Spleen (tissue), 11 donors: ENCODE measurements around the gene ISG20L2. TPM values are rescaled to one million over a fixed set of nuclear protein-coding genes. Genes with fewer than 3 reads are reported as not detected.
A peak's percentile ranks its signal among the peaks of the same experiment; 100 is the strongest.
"Not testable (repeated sequence)": the region's sequence is repeated elsewhere in the genome, so short reads cannot be mapped to it uniquely, and the experiment has no call there.

Source experiments
- DNase-seq: peaks from one replicate; pipeline ENCODE4 v3.0.0-alpha.2; 2020
- H3K27ac ChIP-seq, 8 donors: fragments of 200-600 bp; sonication (generic) in 7 of 8; 1 replicate in 4 of 8; 2 replicates in 4 of 8; pipeline versions ENCODE4 v1.5.0 to v1.8.0; 2016 to 2021; ENCODE audit warnings: inconsistent platforms in 4 of 8, mild to moderate bottlenecking in 4 of 8, moderate library complexity in 1 of 8
- H3K27me3 ChIP-seq, 7 donors: fragments of 200-600 bp; sonication (generic) in 6 of 7; replicated peaks in 1 of 7; 1 replicate in 4 of 7; 2 replicates in 3 of 7; pipeline versions ENCODE4 v1.5.0 to v1.8.0; 2016 to 2021; ENCODE audit warnings: inconsistent platforms in 3 of 7, mild to moderate bottlenecking in 1 of 7
- H3K36me3 ChIP-seq, 6 donors: fragments of 200-600 bp; sonication (generic) in 5 of 6; 1 replicate in 4 of 6; 2 replicates in 2 of 6; pipeline versions ENCODE4 v1.5.0 to v1.8.0; 2016 to 2021; ENCODE audit warnings: inconsistent platforms in 2 of 6
- H3K4me1 ChIP-seq, 6 donors: fragments of 200-600 bp; sonication (generic) in 5 of 6; 1 replicate in 3 of 6; 2 replicates in 3 of 6; pipeline versions ENCODE4 v1.5.0 to v1.8.0; 2016 to 2021; ENCODE audit warnings: inconsistent platforms in 3 of 6
- H3K4me3 ChIP-seq, 8 donors: fragments of 200-600 bp; sonication (generic) in 7 of 8; 1 replicate in 4 of 8; 2 replicates in 4 of 8; pipeline versions ENCODE4 v1.5.0 to v1.8.0; 2016 to 2021; ENCODE audit warnings: inconsistent platforms in 4 of 8, mild to moderate bottlenecking in 4 of 8, moderate library complexity in 2 of 8
- H3K9me3 ChIP-seq, 8 donors: fragments of 200-600 bp; sonication (generic) in 7 of 8; 1 replicate in 4 of 8; 2 replicates in 4 of 8; pipeline versions ENCODE4 v1.5.0 to v1.8.0; 2016 to 2021; ENCODE audit warnings: inconsistent platforms in 4 of 8
- POLR2A ChIP-seq, 3 donors: fragments of 450-650 bp; IDR thresholded peaks; one replicate each; pipeline ENCODE4 v1.5.1; 2017; ENCODE audit warnings: antibody characterized with exemption in 3 of 3, mild to moderate bottlenecking in 1 of 3
- POLR2AphosphoS5 ChIP-seq, 3 donors: sonication (generic); formaldehyde crosslinking; IDR thresholded peaks; one replicate each; pipeline ENCODE4 v1.5.1; 2017; ENCODE audit warnings: antibody characterized with exemption in 3 of 3
- WGBS, 5 donors: extraction: QIAGEN DNeasy Blood & Tissue Kit in 3 of 5; methylation state at CpG; one replicate each; pipeline versions ENCODE4 v1.1.5 to v1.1.7; 2013 to 2018; 5-methylcytosine and 5-hydroxymethylcytosine counted together
- intact Hi-C: fragments of 100-400 bp; cut with DNase I; formaldehyde crosslinking; loops from one replicate; pipeline ENCODE4 v1.15.0; 2023; ENCODE audit warnings: low total_unique reads
- polyA plus RNA-seq, 3 donors: library from polyadenylated mRNA; stranded (reverse); fragments of 200-250 nt; gene quantifications; one replicate each; pipeline ENCODE4 v1.2.1, GENCODE V29; 2013
- total RNA-seq, 7 donors: library from RNA; depleted of rRNA in 3 of 7; stranded (reverse); fragments of >200 nt in 3 of 7; fragmentation: NEBNext Ultra II Directional in 4 of 7; extraction: Animal tissue kit (Norgen Biotek cat#: 25700) in 4 of 7; gene quantifications; one replicate each; pipeline versions ENCODE4 v1.1.0 to v1.2.1, GENCODE V29; 2016 to 2021
- TF ChIP-seq, protein P1 (sequence below), 11 experiments: fragments of 200-600 bp in 7 of 11; fragments of 450-650 bp in 4 of 11; sonication (generic) in 4 of 11; IDR thresholded peaks in 8 of 11; conservative IDR thresholded peaks in 3 of 11; 1 replicate in 7 of 11; 2 replicates in 4 of 11; pipeline versions ENCODE4 v1.4.0 to v1.8.0; 2016 to 2021; ENCODE audit warnings: antibody characterized with exemption in 11 of 11, inconsistent platforms in 4 of 11, mild to moderate bottlenecking in 1 of 11
- donor health status: healthy with polysubstance abuse.
- donor health status: DM: no; HTN: no; CAD: no; lungs with moderate emphysema.
- donor health status: DM: no; HTN: no; CAD: no.
- donor health status: Bipolar disorder and iron deficiency.
- donor health status: healthy.
- donor health status: DM: no; HTN: no; CAD: no.
- donor health status: DM: yes; HTN: yes; CAD: no.

Gene ISG20L2
- total and polyA plus RNA-seq, 10 donors: 6.6 to 46.7 (median 27.8) TPM

DNA sequence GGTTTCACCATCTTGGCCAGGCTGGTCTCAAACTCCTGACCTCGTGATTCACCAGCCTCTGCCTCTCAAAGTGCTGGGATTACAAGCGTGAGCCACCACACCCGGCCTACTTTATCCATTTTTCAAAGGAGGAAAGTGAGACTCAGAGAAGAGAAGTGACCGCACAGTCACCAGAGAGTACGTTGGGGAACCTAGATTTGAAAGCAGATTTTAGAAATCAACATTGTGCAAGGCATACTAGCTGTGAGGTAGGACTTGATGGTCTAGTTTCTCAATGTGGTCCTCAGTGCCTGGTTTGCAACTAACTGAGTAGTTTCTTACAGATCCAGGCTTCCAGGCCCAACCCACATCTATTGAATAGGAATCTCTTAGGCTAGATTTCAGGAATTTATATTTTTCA lies 37.1 kb upstream of the ISG20L2 start:
- intact Hi-C loops: no loop called here
- Histone ChIP-seq H3K27me3 (no peaks in the 10 kb centered on the region), H3K9me3 (no peaks in the 10 kb centered on the region), H3K27ac (peak overlapping the region in 4 of 8 donors; percentile 90 to 97 (median 96)), H3K36me3 (peaks cover 0 to 8% (median 3%) of the 10 kb centered on the region in 6 donors), H3K4me3 (peak overlapping the region in 3 of 8 donors; percentile 55 to 96 (median 82)), H3K4me1 (peaks cover 26 to 43% (median 40%) of the 10 kb centered on the region in 6 donors)
- no peak for DNase-seq
- TF ChIP-seq POLR2AphosphoS5 (IDR thresholded peaks at IDR 0.05): no peak
- TF ChIP-seq, protein P1, sequence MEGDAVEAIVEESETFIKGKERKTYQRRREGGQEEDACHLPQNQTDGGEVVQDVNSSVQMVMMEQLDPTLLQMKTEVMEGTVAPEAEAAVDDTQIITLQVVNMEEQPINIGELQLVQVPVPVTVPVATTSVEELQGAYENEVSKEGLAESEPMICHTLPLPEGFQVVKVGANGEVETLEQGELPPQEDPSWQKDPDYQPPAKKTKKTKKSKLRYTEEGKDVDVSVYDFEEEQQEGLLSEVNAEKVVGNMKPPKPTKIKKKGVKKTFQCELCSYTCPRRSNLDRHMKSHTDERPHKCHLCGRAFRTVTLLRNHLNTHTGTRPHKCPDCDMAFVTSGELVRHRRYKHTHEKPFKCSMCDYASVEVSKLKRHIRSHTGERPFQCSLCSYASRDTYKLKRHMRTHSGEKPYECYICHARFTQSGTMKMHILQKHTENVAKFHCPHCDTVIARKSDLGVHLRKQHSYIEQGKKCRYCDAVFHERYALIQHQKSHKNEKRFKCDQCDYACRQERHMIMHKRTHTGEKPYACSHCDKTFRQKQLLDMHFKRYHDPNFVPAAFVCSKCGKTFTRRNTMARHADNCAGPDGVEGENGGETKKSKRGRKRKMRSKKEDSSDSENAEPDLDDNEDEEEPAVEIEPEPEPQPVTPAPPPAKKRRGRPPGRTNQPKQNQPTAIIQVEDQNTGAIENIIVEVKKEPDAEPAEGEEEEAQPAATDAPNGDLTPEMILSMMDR (IDR thresholded peaks at IDR 0.05 in 8 of 11, conservative IDR thresholded peaks at IDR 0.05 in 3 of 11): no peak
- TF ChIP-seq POLR2A (IDR thresholded peaks at IDR 0.05): no peak
- WGBS, 5 donors: 60 to 94% (median 81%) methylated on average over 5 of the region's 5 CpGs

DNA sequence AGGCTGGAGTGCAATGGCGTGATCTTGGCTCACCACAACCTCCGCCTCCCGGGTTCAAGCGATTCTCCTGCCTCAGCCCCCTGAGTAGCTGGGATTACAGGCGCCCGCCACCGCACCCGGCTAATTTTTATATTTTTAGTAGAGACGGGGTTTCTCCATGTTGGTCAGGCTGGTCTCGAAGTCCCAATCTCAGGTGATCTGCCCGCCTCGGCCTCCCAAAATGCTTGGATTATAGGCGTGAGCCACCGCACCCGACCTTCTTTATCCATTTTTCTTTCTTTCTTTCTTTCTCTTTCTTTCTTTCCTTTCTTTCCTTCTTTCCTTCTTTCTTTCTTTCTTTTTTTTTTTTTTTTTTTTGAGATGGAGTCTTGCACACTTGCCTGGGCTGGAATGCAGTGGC lies 36.6 kb upstream of the ISG20L2 start:
- intact Hi-C loops, DNase-seq: not testable (repeated sequence)
- WGBS, 5 donors: 94 to 97% (median 95%) methylated on average over 15 of the region's 15 CpGs

DNA sequence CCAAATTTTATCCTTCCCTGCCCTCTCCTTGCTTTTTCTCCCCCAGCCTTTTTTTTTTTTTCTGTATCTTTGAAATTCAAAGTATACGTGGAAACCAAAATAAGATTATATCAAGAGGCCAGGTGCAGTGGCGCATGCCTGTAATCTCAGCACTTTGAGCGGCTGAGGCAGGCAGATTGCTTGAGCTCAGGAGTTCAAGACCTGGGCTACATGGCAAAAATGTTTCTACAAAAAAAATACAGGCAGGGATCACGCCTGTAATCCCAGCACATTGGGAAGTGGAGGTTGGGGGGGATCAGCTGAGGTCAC lies 32.2 kb upstream of the ISG20L2 start:
- Histone ChIP-seq H3K27ac (no peak overlapping the region), H3K9me3 (no peaks in the 10 kb centered on the region), H3K4me3 (no peak overlapping the region), H3K4me1 (peaks cover 0 to 3% (median 2%) of the 10 kb centered on the region in 6 donors), H3K27me3 (no peaks in the 10 kb centered on the region), H3K36me3 (no peaks in the 10 kb centered on the region)
- DNase-seq: no peak
- intact Hi-C loops: no loop called here
- TF ChIP-seq POLR2AphosphoS5 (IDR thresholded peaks at IDR 0.05) (no peak), POLR2A (IDR thresholded peaks at IDR 0.05) (no peak)
- TF ChIP-seq, protein P1 (IDR thresholded peaks at IDR 0.05 in 8 of 11, conservative IDR thresholded peaks at IDR 0.05 in 3 of 11): no peak
- WGBS, 5 donors: 84 to 90% (median 85%) methylated on average over 4 of the region's 4 CpGs

More for the DNA sequence above, 36.6 kb upstream of the ISG20L2 start:
- H3K4me1 ChIP-seq: peaks cover 21 to 38% (median 35%) of the 10 kb centered on the region in 6 donors
- H3K9me3 ChIP-seq, H3K36me3 ChIP-seq, H3K27me3 ChIP-seq, H3K4me3 ChIP-seq, H3K27ac ChIP-seq: not testable (repeated sequence)

DNA sequence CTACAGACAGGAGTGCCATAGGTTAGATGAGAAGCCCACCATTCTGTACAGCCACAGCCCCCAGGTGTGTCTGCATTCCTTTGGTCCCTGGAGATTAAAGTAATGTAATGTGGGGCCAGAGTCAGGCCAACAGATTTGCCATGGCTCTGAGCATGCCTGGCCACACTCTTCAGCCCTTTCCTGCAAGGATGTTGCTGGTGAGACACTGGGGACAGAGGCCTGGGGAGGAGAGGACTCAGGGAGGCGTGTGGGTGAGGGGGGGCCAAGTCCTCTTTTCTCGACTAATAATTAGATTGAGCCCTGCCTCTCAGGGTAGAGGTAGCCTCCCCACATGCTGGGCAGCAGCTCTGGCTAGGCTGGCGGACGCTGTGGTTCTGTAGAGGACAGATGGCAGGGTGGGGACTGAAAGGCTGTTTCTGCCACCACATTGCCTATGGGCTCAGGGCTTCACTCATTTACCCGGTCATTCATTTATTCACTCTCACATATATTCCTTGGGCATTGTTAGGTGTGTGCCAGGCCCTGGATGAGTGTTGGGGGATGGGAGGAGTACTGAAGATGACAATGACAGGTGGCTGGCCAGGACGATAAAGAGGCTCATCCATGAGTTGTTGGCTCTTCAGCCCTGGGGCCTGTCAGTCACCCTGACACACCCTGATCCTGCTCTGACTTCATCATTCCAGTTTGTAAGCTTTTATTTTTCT lies 31.7 kb upstream of the ISG20L2 start:
- intact Hi-C loops: no loop called here
- Histone ChIP-seq H3K36me3 (no peaks in the 10 kb centered on the region), H3K27me3 (no peaks in the 10 kb centered on the region), H3K4me1 (peaks cover 0 to 5% (median 0%) of the 10 kb centered on the region in 6 donors), H3K27ac (no peak overlapping the region), H3K9me3 (no peaks in the 10 kb centered on the region), H3K4me3 (no peak overlapping the region)
- no peak for DNase-seq
- TF ChIP-seq POLR2A (IDR thresholded peaks at IDR 0.05) (no peak), POLR2AphosphoS5 (IDR thresholded peaks at IDR 0.05) (no peak)
- TF ChIP-seq, protein P1 (IDR thresholded peaks at IDR 0.05 in 8 of 11, conservative IDR thresholded peaks at IDR 0.05 in 3 of 11): no peak
- 71 to 83% (median 79%) methylated on average over 2 to 6 of the region's 6 CpGs for WGBS, 5 donors

DNA sequence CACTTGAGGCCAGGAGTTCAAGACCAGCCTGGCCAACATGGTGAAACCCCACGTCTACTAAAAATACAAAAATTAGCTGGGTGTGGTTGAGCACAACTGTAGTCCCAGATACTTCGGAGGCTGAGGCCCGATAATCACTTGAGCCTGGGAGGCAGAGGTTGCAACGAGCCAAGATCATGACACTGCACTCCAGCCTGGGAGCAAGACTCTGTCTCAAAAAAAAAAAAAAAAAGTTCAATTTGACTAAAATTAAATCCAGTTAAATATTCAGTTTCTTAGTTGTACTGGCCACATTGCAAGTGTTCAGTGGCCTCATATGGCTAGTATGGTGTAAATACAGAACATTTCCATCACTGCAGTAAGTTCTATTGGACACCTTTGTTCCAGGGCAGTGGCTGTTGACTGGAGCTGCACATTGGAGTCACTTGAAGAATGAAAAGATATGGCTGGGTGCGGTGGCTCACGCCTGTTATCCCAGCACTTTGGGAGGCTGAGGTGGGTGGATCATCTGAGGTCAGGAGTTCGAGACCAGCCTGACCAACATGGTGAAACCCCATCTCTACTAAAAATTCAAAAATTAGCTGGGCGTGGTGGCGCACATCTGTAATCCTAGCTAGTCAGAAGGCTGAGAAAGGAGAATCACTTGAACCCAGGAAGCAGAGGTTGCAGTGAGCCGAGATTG lies 29.1 kb upstream of the ISG20L2 start:
- intact Hi-C loops, H3K9me3 ChIP-seq, H3K36me3 ChIP-seq, H3K4me3 ChIP-seq, H3K27me3 ChIP-seq, H3K27ac ChIP-seq: not testable (repeated sequence)
- DNase-seq: peak; percentile 10
- H3K4me1 ChIP-seq: peaks cover 7 to 31% (median 11%) of the 10 kb centered on the region in 6 donors
- 85 to 91% (median 90%) methylated on average over 10 of the region's 10 CpGs for WGBS, 5 donors
